HG03095 (cell line): ENCODE measurements around the gene S1PR4.
"Not testable (repeated sequence)": the region's sequence is repeated elsewhere in the genome, so short reads cannot be mapped to it uniquely, and the experiment has no call there.

ENCODE experiments used
- ATAC-seq: cut with Tn5 transposase; IDR thresholded peaks from one replicate; pipeline ENCODE4 v1.9.1; 2021; ENCODE audit warnings: moderate library complexity; ENCODE audit not compliant: unreplicated experiment

S1PR4 gene

DNA sequence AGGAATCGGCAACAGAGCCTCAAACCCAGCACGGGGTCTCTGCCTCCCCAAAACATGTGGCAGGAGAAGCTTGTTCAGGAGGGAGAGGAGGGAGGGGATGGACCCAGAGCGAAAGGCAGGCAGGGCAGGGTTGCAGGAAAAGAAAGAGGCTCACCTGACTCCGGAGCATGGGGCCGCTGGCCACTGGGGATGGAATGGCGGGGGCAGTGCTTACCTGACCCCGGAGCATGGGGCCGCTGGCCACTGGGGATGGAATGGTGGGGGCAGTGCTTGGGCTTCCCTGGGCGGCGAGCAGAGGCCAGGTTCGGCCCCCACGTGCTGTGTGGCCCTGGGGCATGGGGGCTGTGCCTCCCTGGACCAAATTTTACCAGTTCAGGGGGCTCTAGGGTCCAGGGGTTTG lies 32.6 kb downstream of the S1PR4 start:
- ATAC-seq = no peak

DNA sequence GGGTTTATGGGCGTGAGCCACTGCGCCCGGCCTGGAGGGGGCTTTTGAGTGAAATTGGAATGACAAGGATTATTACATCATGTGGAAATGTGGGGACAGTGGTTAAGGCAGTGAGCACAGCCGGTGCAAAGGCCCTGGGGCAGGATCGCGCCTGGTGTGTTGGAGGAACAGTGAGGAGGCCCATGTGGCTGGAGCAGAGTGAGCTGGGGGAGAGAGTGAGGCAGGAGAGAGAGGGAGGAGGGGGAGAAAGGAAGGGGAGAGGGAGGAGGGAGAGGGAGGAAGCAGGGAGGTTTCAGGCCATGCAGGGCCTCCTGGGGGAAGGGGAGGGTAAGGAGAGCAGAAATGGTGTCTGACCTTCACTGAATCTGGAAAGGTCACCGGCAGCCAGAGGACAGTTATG lies 34.6 kb downstream of the S1PR4 start:
- no peak for ATAC-seq

DNA sequence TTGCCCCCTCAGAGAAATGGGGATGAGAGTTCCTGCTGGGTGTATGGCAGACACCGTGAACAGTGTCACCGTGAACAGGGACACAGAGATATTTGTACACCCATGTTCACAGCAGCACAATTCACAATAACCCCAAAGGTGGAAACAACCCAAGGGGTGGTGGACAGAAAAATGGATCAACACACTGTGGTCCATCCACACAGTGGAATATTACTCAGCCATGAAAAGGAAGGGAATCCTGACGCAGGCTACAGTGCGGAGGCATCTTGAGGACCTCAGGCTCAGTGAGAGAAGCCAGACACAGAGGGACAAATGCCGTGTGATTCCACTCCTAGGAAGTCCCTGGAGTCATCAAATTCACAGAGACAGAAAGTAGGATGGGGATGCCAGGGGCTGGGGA lies 38.3 kb downstream of the S1PR4 start:
- no peak for ATAC-seq

DNA sequence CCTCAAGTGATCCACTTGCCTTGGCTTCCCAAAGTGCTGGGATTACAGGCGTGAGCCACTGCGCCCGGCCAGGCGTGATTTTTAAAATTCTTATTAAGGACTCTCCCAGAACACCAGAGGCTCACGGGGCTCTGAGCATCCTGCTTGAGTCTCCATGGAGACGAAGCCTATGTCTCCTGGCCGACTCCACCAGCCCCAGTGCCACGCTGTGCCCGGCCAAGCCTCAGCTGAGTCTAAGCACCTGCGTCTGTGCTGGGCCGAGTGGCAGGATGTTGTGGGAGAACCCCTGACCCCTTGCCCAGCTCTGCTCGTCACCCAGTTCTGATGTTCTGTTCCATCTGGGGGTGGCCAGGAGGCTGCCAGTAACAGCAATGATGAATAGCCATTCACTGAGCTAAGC lies 42.0 kb downstream of the S1PR4 start:
- ATAC-seq = no peak

DNA sequence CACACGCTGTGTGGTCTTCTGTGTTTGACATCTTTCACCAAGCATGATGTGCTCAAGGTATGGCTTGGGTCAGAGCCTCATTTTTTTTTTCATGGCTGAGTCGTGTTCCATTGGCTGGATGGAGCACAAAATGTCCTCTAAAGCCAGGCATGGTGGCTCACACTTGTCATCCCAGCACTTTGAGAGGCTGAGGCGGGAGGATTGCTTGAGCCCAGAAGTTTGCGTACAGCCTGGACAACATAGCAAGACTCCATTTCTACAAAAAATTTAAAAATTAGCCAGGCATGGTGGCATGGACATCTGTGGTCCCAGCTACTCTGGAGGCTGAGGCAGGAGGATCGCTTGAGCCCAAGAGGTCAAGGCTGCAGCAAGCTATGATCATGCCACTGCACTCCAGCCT lies 43.0 kb downstream of the S1PR4 start:
- ATAC-seq = not testable (repeated sequence)

DNA sequence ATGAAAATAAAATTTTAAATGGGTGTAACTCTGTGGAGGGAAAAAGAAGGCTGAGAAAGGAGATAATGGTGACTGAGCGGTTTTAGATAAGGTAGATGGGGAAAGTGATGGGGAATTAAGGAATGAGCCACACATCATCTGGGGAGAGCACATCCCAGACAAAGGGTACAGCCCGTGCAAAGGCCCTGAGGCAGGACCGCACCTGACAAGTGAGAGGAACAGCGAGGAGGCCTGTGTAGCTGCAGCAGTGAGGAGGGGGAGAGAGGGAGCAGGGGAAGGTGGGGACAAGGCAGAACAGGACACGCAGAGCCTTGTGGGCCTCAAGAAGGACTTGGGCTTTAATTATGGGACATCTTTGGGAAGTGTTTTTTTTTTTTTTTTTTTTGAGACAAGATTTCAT lies 44.1 kb downstream of the S1PR4 start:
- no peak for ATAC-seq

DNA sequence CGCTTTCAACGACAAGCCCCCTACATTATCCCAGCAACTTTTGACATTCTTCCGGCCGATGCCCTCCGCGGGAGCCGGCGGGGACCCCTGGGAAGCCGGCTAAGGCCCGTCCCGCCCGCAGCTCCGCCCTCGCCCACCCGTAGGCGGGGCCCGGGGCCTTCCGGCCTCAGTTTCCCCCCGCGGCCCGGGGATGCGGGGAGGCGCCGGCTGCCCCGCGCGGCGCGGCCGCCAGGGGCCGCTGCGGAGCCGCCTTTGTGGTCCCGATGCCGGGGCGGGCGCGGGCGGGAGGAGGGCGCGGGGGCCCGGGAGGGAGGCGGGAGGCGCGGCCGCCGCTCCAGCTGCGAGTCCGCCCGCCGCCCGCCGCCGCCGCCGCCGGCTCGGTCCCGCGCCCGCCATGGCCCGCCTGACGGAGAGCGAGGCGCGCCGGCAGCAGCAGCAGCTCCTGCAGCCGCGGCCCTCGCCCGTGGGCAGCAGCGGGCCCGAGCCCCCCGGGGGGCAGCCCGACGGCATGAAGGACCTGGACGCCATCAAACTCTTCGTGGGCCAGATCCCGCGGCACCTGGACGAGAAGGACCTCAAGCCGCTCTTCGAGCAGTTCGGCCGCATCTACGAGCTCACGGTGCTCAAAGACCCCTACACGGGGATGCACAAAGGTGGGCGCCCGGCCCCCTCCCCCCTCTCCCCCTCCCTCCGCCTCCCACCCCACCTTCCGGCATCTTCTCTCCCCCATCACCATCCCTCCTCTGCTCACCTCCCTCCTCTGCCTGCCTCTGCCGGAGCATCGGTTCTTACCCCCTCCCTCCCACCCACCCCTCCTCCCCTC lies 46.0 kb downstream of the S1PR4 start, which contains the start of gene CELF5:
TSS of gene CELF5 (plus strand) at position 316 of the 823 bp plus-strand sequence. CDS start at position 395, 79 bp downstream.
- ATAC-seq = no peak

DNA sequence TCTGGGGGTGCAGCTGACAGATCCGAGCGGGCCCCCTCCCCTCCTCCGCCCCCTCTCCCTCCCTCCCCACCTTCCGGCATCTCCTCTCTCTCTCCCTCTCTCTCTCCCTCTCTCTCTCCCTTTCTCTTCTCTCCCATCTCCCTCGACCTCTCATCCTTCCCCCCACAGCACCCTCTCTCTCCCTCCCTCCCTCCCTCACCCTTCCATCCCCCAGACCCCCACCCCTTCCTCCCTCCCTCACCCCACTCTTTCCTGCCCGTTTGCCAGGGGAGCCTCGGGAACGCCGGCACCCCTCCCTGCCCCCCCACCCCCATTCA lies 46.6 kb downstream of the S1PR4 start:
- ATAC-seq = no peak

DNA sequence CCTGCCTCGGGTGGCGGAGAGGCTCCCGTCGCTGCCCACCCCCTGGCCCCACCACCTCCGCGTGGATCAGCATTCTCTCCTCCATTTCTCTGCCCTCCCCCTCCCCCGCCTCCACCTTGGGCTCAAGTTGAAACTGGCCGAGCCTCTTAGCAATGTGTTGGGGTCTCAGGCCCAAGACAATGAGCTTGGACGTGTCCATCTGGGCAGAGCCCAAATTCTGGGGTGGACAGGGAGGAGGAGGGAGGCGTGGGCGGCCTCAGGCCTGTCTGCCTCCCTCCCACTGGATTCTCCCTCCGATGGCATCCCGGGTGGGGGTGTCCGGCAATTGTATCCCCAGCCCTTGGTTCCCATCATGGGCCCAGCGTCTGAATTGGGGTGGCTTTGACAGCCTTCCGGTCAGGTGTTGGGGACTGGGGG lies 47.1 kb downstream of the S1PR4 start:
- no peak for ATAC-seq

DNA sequence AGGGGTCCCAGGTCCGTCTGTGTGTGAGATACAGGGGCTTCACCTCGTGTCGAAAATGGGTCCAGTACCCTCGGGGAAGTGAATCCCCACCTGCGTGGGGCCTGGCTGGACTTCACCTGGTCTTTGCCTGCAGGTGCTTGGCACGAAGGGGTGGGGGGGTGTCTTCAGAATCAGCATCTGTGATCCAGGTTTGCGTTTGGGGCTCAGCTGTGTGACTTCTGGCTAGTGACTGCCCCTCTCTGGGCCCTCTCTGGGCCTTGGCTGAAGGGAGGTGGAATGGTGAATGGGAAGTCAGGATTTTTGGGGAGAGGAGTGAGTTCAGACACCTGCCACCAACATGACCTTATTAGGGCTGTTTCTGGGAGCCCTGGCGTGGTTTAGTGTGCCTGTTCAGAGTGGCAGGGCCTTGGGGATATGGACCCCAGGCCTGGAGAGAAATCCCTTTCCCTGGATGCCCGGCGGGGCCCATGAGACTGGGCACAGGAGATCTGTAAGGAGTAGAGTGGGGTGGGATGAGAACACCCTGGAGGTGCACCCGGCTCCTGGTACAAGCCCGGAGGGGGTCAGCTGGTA lies 48.6 kb downstream of the S1PR4 start:
- ATAC-seq = no peak

DNA sequence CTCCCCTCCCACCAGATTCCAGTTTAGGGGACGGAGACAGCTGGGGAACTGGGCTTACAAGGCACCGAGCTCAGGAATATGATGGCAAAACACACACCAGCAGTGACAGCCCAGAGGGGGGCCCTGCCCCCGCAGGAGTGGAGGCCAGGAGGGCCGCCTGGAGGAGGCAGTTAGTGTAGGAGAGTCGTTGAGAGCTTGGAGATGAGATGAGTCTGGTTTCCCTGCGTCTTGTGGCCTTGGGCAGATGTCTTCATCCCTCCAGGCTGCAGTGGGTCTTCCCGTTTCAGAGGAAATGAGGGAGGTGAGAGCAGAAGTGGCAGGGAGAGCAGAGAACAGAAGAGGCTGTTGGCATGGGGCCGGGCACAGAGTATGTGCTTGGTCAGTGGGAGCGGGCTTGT lies 50.8 kb downstream of the S1PR4 start:
- ATAC-seq = no peak
